Coronary artery (tissue), 2 donors: ENCODE measurements around the gene CDK9.

ENCODE experiments used
- DNase-seq: peaks from one replicate; pipeline ENCODE4 v3.0.0-alpha.2; 2017; ENCODE audit warnings: low spot score
- H3K27ac ChIP-seq, 2 donors: fragments of 200-600 bp; sonication (generic); one replicate each; pipeline ENCODE4 v1.5.1; 2016 to 2019
- H3K4me3 ChIP-seq: fragments of 200-600 bp; sonication (generic); 2 replicates; pipeline ENCODE4 v1.5.1; 2016; ENCODE audit warnings: mild to moderate bottlenecking, moderate library complexity
- TF ChIP-seq, protein P1 (sequence below): fragments of 200-600 bp; sonication (generic); IDR thresholded peaks from one replicate; pipeline ENCODE4 v1.5.1; 2019; ENCODE audit warnings: antibody characterized with exemption

CDK9 gene

DNA sequence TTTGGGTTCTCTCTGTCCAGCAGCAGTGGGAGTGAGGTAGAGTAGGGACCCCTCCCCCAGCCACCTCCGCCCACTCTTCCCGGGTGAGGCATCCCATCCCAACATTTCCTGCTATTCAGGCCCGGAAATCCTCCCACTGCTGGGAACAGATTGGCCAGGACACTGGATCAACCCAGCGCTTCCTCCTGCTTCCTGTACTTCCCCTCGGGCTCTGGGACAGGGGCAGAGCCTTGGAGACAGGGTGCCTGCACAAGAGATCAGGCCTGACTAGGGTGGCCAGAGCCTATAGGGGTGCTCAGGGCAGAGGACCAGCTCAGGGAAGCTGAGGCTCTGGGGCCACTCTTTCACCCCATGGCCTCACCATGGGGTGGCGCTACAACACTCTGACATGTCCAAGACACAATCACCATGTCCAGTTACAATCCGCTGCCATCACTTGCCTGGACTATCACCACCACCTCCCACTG is 21.9 kb upstream of the CDK9 start:
- TF ChIP-seq, protein P1, sequence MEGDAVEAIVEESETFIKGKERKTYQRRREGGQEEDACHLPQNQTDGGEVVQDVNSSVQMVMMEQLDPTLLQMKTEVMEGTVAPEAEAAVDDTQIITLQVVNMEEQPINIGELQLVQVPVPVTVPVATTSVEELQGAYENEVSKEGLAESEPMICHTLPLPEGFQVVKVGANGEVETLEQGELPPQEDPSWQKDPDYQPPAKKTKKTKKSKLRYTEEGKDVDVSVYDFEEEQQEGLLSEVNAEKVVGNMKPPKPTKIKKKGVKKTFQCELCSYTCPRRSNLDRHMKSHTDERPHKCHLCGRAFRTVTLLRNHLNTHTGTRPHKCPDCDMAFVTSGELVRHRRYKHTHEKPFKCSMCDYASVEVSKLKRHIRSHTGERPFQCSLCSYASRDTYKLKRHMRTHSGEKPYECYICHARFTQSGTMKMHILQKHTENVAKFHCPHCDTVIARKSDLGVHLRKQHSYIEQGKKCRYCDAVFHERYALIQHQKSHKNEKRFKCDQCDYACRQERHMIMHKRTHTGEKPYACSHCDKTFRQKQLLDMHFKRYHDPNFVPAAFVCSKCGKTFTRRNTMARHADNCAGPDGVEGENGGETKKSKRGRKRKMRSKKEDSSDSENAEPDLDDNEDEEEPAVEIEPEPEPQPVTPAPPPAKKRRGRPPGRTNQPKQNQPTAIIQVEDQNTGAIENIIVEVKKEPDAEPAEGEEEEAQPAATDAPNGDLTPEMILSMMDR = no peak
- peak overlapping the region in 1 of 2 donors; percentile 68 for H3K27ac ChIP-seq
- DNase-seq = no peak
- H3K4me3 ChIP-seq = no peak overlapping the region

DNA sequence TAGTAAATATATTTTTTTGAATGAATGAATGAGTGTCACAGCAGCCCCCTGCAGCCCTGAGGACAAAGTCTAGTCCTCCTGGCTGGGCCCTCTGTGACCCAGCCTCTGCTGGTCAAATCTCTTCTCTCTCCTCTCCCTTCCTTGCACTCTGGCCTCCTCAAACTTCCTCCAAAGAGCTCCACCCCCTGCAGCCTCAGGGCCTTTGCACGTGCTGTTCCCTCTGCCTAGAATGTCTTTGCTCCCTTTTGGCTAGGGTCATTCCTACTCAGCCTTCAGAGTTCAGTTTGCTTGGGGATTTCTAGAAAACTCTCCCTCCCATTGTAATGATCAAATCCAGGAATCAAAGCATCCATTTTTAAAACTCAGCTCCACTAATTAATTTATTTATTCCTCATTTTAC is 20.4 kb upstream of the CDK9 start:
- TF ChIP-seq, protein P1 = no peak
- Histone ChIP-seq H3K27ac (peak overlapping the region in 1 of 2 donors; percentile 68), H3K4me3 (no peak overlapping the region)
- no peak for DNase-seq

DNA sequence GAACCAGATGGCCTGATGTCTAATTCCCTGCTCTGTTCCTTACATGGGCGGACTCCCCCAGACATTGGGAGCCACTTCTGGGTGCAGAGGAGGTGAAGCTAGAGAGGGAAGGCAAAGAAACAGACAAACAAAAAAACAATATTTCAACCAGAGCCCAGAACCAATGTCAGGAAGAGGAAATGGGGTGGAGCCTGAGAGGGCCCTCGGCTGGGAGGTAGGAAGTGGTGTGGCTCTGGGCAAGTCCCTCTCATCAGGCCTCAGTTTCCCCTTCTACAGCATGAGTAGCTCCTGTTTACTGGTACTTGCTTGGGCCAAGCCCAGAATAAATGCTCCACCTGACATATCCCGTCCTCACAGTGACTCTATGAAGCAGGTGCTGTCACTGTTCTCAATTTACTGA is 18.4 kb upstream of the CDK9 start:
- TF ChIP-seq, protein P1 = no peak
- Histone ChIP-seq H3K4me3 (peak overlapping the region; percentile 41), H3K27ac (peak overlapping the region in 1 of 2 donors; percentile 70)
- no peak for DNase-seq

DNA sequence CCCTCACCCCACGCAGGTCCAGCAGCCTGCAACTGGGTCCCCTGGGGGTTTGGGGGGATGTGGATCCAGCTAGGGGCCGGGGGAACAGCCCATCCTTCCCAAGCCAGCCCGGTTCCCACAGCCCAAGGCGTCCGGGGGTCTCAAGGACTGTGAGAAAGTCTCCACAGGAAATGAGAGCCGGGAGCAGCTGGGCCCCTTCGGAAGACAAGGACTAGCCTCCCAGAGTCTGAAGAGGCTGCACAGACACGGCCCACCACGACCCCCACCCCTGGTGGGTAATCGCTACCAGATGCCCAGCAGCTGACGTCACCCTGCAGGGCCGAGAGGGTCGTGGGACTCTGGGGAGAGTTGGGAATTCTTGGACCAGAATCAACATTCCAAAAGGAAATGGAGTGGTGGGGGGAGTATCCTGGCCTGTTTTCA is 17.9 kb upstream of the CDK9 start:
- TF ChIP-seq, protein P1 = no peak
- Histone ChIP-seq H3K4me3 (peak overlapping the region; percentile 41), H3K27ac (peak overlapping the region in 1 of 2 donors; percentile 70)
- no peak for DNase-seq

DNA sequence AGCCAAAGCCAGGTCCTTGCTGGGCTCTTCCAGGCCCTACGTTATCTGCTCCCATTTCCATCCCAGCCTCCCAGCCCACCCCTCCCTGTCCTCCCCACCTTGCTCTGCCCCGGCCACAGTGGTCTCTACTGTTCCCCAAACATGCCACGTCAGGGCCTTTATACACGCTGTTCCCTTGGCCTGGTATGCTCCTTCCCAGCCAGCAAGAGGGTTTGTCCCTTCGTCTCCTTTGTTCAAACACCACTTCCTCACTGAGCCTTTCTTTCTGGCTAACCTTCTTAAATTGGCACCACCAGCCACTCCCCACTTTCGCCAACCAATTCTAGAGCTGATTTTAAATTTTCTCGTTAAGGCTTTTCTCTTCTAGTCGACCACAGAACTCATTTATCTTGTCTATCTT is 17.1 kb upstream of the CDK9 start:
- H3K27ac ChIP-seq = peak overlapping the region in 1 of 2 donors; percentile 70
- TF ChIP-seq, protein P1 = no peak
- H3K4me3 ChIP-seq = peak overlapping the region; percentile 41

DNA sequence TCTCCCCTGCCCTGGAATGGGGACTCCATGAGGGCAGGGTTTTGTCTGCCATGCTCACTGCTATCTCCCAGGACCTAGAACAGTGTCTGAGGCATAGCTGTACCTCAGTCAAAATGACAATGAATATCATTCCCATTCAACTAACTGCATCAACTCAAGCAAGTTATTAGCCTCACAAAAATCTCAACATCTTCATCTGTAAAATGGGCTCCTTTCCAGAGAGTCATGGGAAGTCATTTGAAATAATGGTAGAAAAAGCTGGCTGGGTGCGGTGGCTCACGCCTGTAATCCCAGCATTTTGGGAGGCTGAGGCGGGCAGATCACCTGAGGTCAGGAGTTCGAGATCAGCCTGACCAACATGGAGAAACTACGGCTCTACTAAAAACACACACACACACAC is 16.7 kb upstream of the CDK9 start:
- H3K4me3 ChIP-seq = no peak overlapping the region
- peak overlapping the region in 1 of 2 donors; percentile 45 for H3K27ac ChIP-seq
- DNase-seq = no peak
- TF ChIP-seq, protein P1 = no peak

More for the DNA sequence above, 17.1 kb upstream of the CDK9 start:
- no peak for DNase-seq

DNA sequence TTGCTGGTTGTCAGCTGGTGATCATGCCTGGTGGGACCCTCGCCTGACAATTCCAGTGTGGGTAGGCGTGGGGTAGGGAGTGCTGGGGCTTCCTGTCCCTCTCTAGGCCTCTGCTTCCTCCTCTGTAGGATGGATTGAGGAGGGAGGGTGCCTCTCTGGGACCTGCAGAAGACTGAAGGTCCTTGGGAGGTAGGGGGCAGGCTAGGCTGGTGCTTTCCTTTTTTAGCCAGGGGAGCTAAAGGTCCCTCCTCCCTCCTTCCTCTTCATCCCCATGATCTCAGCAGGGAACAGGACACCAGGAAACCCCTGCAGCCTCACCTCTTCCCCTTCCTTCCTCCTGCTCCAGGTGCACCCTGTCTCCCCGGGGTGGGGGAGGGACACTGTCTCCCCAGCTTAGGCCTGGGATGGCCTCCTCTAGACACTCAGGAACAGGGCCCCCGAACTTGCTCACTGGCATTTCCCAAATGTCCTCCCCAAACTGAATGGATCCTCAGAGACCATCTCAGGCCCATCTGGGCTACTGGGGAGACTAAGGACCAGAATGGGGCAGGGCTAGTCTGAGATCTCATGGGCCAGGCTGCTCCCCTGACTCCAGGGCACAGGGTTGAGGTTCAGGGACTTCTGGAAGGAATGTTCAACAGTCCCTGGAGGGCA is 15.8 kb upstream of the CDK9 start:
- DNase-seq = no peak
- TF ChIP-seq, protein P1 = no peak
- Histone ChIP-seq H3K27ac (peak overlapping the region; percentile 3 to 82), H3K4me3 (peak overlapping the region; percentile 80)
